SK-N-SH (cell line): Measurements from ENCODE around the gene PRPH. TPM values are rescaled to one million over a fixed set of nuclear protein-coding genes. Genes with fewer than 3 reads are reported as not detected.

Experiments used
- CTCF ChIA-PET: fragments of 300-600, 350-600 bp; formaldehyde crosslinking; extraction: SDS; loops from one replicate; lab custom pipeline; 2021; lab: Yijun Ruan, JAX
- POLR2A ChIA-PET: fragments of 350-600 bp; sonication (Branson Sonifier 250); formaldehyde crosslinking; extraction: SDS; loops from one replicate; lab custom pipeline; 2020; ENCODE audit warnings: antibody characterized with exemption, inconsistent platforms; lab: Yijun Ruan, JAX
- DNase-seq: peaks from one replicate; pipeline ENCODE4 v3.0.0; 2012
- H2AFZ ChIP-seq: fragments of 200-600 bp; sonication (generic); 2 replicates; pipeline ENCODE4 v1.8.1; 2016; ENCODE audit warnings: antibody characterized with exemption, mild to moderate bottlenecking, low read depth
- H3F3A ChIP-seq: fragments of 200-600 bp; sonication (generic); replicated peaks from 2 replicates; pipeline ENCODE3; 2016; ENCODE audit warnings: antibody characterized with exemption, mild to moderate bottlenecking; ENCODE audit not compliant: insufficient read depth
- H3K27ac ChIP-seq, 2 experiments: fragments of 200-500 bp in 1 of 2; fragments of 200-600 bp in 1 of 2; sonication (Bioruptor generic) in 1 of 2; sonication (generic), shearing (Covaris generic) in 1 of 2; 2 replicates each; pipeline versions ENCODE4 v1.5.1 to v1.6.1; 2014 to 2016; ENCODE audit warnings: low read depth in 2 of 2, inconsistent platforms in 1 of 2, low read length in 1 of 2, mild to moderate bottlenecking in 1 of 2, mixed read lengths in 1 of 2
- H3K27me3 ChIP-seq: fragments of 200-600 bp; sonication (generic), shearing (Covaris generic); 2 replicates; pipeline ENCODE4 v1.6.1; 2016; ENCODE audit warnings: mixed run types; ENCODE audit not compliant: insufficient read depth
- H3K36me3 ChIP-seq, 2 experiments: fragments of 200-500 bp in 1 of 2; fragments of 200-600 bp in 1 of 2; sonication (Bioruptor generic) in 1 of 2; sonication (generic) in 1 of 2; replicated peaks in 1 of 2; 2 replicates each; pipeline versions ENCODE3 to v1.5.1; 2014 to 2016; ENCODE audit warnings: low read length in 1 of 2, mild to moderate bottlenecking in 1 of 2; ENCODE audit not compliant: insufficient read depth in 2 of 2, control insufficient read depth in 1 of 2
- H3K4me1 ChIP-seq, 2 experiments: fragments of 200-500 bp in 1 of 2; fragments of 200-600 bp in 1 of 2; sonication (Bioruptor generic) in 1 of 2; sonication (generic), shearing (Covaris generic) in 1 of 2; 2 replicates each; pipeline versions ENCODE4 v1.5.1 to v1.6.1; 2014 to 2016; ENCODE audit warnings: low read depth in 1 of 2, low read length in 1 of 2, mixed run types in 1 of 2; ENCODE audit not compliant: insufficient read depth in 2 of 2, control insufficient read depth in 1 of 2
- H3K4me2 ChIP-seq: fragments of 200-600 bp; sonication (generic), shearing (Covaris generic); 2 replicates; pipeline ENCODE4 v1.6.1; 2017; ENCODE audit warnings: mixed run types
- H3K4me3 ChIP-seq, 2 experiments: fragments of 200-500 bp in 1 of 2; fragments of 200-600 bp in 1 of 2; sonication (Bioruptor generic) in 1 of 2; sonication (generic), shearing (Covaris generic) in 1 of 2; 2 replicates each; pipeline versions ENCODE4 v1.5.1 to v1.8.1; 2014 to 2016; ENCODE audit warnings: low read depth in 2 of 2, inconsistent platforms in 1 of 2, low read length in 1 of 2, mild to moderate bottlenecking in 1 of 2, mixed read lengths in 1 of 2, moderate library complexity in 1 of 2
- H3K79me2 ChIP-seq: fragments of 200-600 bp; sonication (generic); 2 replicates; pipeline ENCODE4 v1.8.1; 2017; ENCODE audit warnings: mild to moderate bottlenecking; ENCODE audit not compliant: insufficient read depth
- H3K9ac ChIP-seq: fragments of 200-600 bp; sonication (generic); 2 replicates; pipeline ENCODE4 v1.6.1; 2017; ENCODE audit warnings: mixed run types
- H3K9me2 ChIP-seq: fragments of 200-600 bp; sonication (generic); 2 replicates; pipeline ENCODE4 v1.6.1; 2017; ENCODE audit warnings: mixed run types
- H3K9me3 ChIP-seq: fragments of 200-600 bp; sonication (generic); 2 replicates; pipeline ENCODE4 v1.6.1; 2017; ENCODE audit warnings: mixed run types, mild to moderate bottlenecking, moderate library complexity
- H4K20me1 ChIP-seq: fragments of 200-600 bp; sonication (generic); 2 replicates; pipeline ENCODE4 v1.6.1; 2017; ENCODE audit warnings: mild to moderate bottlenecking, mixed run types; ENCODE audit not compliant: insufficient read depth
- CHD2 ChIP-seq: fragments of 150-350 bp; IDR thresholded peaks from 2 replicates; pipeline ENCODE4 v1.6.1; 2018; ENCODE audit warnings: low read length; ENCODE audit not compliant: partially characterized antibody
- ELF1 ChIP-seq: IDR thresholded peaks from 2 replicates; pipeline ENCODE4 v1.4.0; 2012
- EP300 ChIP-seq, 2 experiments: IDR thresholded peaks; 2 replicates each; pipeline versions ENCODE4 v1.4.0 to v1.6.1; 2012; ENCODE audit warnings: borderline replicate concordance in 1 of 2, low read depth in 1 of 2, low read length in 1 of 2
- EZH2phosphoT487 ChIP-seq: fragments of 200-600 bp; sonication (generic); IDR thresholded peaks from 2 replicates; pipeline ENCODE4 v1.6.1; 2017; ENCODE audit warnings: low read depth, mixed run types, mild to moderate bottlenecking, antibody characterized with exemption, moderate library complexity, borderline replicate concordance
- FOSL2 ChIP-seq: IDR thresholded peaks from 2 replicates; pipeline ENCODE4 v1.4.0; 2012; ENCODE audit warnings: low read depth, mild to moderate bottlenecking, moderate library complexity, borderline replicate concordance
- FOXJ3 ChIP-seq: sonication (generic); formaldehyde crosslinking; IDR thresholded peaks from 2 replicates; pipeline ENCODE4 v1.5.1; 2020; ENCODE audit warnings: mild to moderate bottlenecking, missing genetic modification reagents
- GABPA ChIP-seq: IDR thresholded peaks from 2 replicates; pipeline ENCODE4 v1.4.0; 2012; ENCODE audit warnings: low read depth, mild to moderate bottlenecking
- JUND ChIP-seq: IDR thresholded peaks from 2 replicates; pipeline ENCODE4 v1.4.0; 2012
- MEF2A ChIP-seq: IDR thresholded peaks from 2 replicates; pipeline ENCODE4 v1.4.0; 2012; ENCODE audit warnings: low read depth, borderline replicate concordance
- MXI1 ChIP-seq: IDR thresholded peaks from 2 replicates; pipeline ENCODE4 v1.6.1; 2012; ENCODE audit warnings: mild to moderate bottlenecking, low read depth, low read length, improper control_type of control experiment
- NFIC ChIP-seq: IDR thresholded peaks from 2 replicates; pipeline ENCODE4 v1.4.0; 2012; ENCODE audit warnings: borderline replicate concordance
- NRF1 ChIP-seq: IDR thresholded peaks from 2 replicates; pipeline ENCODE4 v1.6.1; 2012; ENCODE audit warnings: low read depth, mild to moderate bottlenecking, low read length
- POLR2AphosphoS5 ChIP-seq: IDR thresholded peaks from 2 replicates; pipeline ENCODE4 v1.6.1; 2012; ENCODE audit warnings: low read depth, low read length
- RAD21 ChIP-seq: IDR thresholded peaks from 2 replicates; pipeline ENCODE4 v1.6.1; 2012; ENCODE audit warnings: mild to moderate bottlenecking, low read length
- RCOR1 ChIP-seq: fragments of 150-350 bp; IDR thresholded peaks from 2 replicates; pipeline ENCODE4 v1.6.1; 2017; ENCODE audit warnings: antibody characterized with exemption, low read length
- SMC3 ChIP-seq: IDR thresholded peaks from 2 replicates; pipeline ENCODE4 v1.6.1; 2012; ENCODE audit warnings: low read depth, low read length, improper control_type of control experiment
- TAF1 ChIP-seq: IDR thresholded peaks from 2 replicates; pipeline ENCODE4 v1.6.1; 2012; ENCODE audit warnings: low read depth, mild to moderate bottlenecking, low read length, moderate library complexity, borderline replicate concordance
- USF2 ChIP-seq: fragments of 150-350 bp; IDR thresholded peaks from 2 replicates; pipeline ENCODE4 v1.6.1; 2017; ENCODE audit warnings: antibody characterized with exemption, low read length, low read depth, borderline replicate concordance
- YY1 ChIP-seq: IDR thresholded peaks from 2 replicates; pipeline ENCODE4 v1.4.0; 2012; ENCODE audit warnings: low read depth, mild to moderate bottlenecking
- WGBS: methylation state at CpG from one replicate; pipeline ENCODE4 v1.1.6; 2017; ENCODE audit warnings: low lambda C conversion rate; 5-methylcytosine and 5-hydroxymethylcytosine counted together
- polyA plus RNA-seq, 3 experiments: library from polyadenylated mRNA; depleted of rRNA; stranded (reverse); fragments of >200 nt; gene quantifications; 2 replicates each; pipeline ENCODE4 v1.2.3, GENCODE V29; 2012
- TF ChIP-seq, protein P1 (sequence below): IDR thresholded peaks from 2 replicates; pipeline ENCODE4 v1.4.0; 2012; ENCODE audit warnings: low read depth
- TF ChIP-seq, protein P2 (sequence below): IDR thresholded peaks from 2 replicates; pipeline ENCODE4 v1.4.0; 2012; ENCODE audit warnings: low read depth, borderline replicate concordance
- TF ChIP-seq, protein P3 (sequence below): fragments of 150-350 bp; IDR thresholded peaks from 2 replicates; pipeline ENCODE4 v1.6.1; 2016; ENCODE audit warnings: mild to moderate bottlenecking, low read depth, low read length

PRPH gene
- polyA plus RNA-seq, 1 of the 3 experiments (the other 2 are of a cell fraction): 1.9 TPM

GRCh38 chr12:49322367-49322707 is 27.4 kb downstream of the PRPH start:
- H4K20me1 ChIP-seq: no peaks in the 10 kb centered on the region
- no peak for DNase-seq
- WGBS: 18% methylated on average over 12 of the region's 12 CpGs
- H3K9ac ChIP-seq: peak overlapping the region; percentile 80
- H3F3A ChIP-seq: peaks cover 5% of the 10 kb centered on the region
- H3K36me3 ChIP-seq: peaks cover 0 to 6% of the 10 kb centered on the region in 2 experiments
- no peaks in the 10 kb centered on the region for H3K27me3 ChIP-seq
- no peaks in the 10 kb centered on the region for H3K9me3 ChIP-seq
- POLR2A ChIA-PET: interaction anchor here (0.6 to 2.2 kb wide), 9 partner anchors 9 to 464 kb away, joined by 3 to 34 read pairs (median 6); partner anchors contain the start of genes C1QL4, PRPH, TUBA1A and TUBA1B
- H3K4me1 ChIP-seq: peaks cover 0 to 14% of the 10 kb centered on the region in 2 experiments; a peak in 1 of 4 replicates
- H2AFZ ChIP-seq: peak overlapping the region; percentile 80
- CTCF ChIA-PET: interaction anchor here (1.0 to 5.4 kb wide), 6 partner anchors 10 to 45 kb away, joined by 4 to 48 read pairs (median 18); partner anchors contain the start of genes C1QL4 and SPATS2
- no peaks in the 10 kb centered on the region for H3K9me2 ChIP-seq
- peak overlapping the region; percentile 67 to 72 for H3K4me3 ChIP-seq
- TF ChIP-seq NRF1: no peak
- no peak for TF ChIP-seq ELF1
- no peak for TF ChIP-seq YY1
- TF ChIP-seq RCOR1: no peak
- TF ChIP-seq GABPA: no peak
- TF ChIP-seq EP300 (IDR thresholded peaks at IDR 0.05; ENCODE audit: borderline replicate concordance in 1 of 2, low read depth in 1 of 2, low read length in 1 of 2): no peak
- TF ChIP-seq, protein P1, sequence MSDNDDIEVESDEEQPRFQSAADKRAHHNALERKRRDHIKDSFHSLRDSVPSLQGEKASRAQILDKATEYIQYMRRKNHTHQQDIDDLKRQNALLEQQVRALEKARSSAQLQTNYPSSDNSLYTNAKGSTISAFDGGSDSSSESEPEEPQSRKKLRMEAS: no peak
- H3K27ac ChIP-seq: peak overlapping the region; percentile 58 to 65
- H3K4me2 ChIP-seq: peak overlapping the region; percentile 80
- peaks cover 19% of the 10 kb centered on the region for H3K79me2 ChIP-seq

DNA sequence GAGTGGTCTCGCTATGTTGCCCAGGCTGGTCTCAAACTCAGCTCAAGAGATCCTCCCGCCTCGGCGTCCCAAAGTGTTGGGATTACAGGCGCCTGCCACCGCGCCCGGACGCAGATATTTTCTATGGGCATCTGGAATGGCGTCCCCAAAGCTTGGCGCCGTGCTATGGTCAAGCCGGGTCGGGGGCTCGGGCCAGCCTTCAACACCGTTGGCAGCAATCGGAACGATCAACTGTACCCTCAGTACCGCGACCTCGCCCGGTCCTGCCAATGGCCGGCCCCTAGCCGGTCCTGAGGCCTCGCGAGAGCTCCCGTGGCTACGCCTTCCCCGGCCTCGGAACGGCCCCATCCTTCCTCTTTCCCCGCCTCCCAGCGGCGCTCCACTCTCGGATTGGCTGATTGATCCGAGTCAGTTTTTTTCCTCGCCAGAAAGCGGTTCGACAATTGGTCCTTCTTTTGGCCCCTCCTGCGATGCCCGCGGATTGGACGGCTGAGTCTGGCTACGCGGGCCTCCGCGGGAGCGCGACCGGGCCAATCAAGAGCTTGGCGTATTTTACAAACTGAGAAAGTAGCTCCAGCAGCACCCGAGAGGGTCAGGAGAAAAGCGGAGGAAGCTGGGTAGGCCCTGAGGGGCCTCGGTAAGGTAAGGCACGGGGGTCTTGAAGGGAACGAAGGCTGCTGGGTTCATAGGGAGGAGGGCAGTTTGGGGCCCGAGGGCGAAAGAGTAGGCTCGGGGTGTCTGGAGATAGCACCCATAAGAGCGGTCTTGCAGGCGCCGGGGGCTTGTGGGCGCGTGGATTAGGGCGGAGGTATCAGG is 28.0 kb downstream of the PRPH start, which contains the start of gene TROAP:
TSS of gene TROAP (plus strand) at position 548 of the 816 bp plus-strand sequence. CDS start 354 bp downstream, outside the sequence.
- H3K36me3 ChIP-seq: peaks cover 2 to 6% of the 10 kb centered on the region in 2 experiments
- peak within 1 kb of the TSS; percentile 80 for H3K9ac ChIP-seq
- CTCF ChIA-PET: interaction anchor here (1.0 to 5.4 kb wide), 7 partner anchors 9 to 44 kb away, joined by 3 to 48 read pairs (median 17); partner anchors contain the start of genes C1QL4 and SPATS2
- TF ChIP-seq, protein P1: peak; percentile 62; the same call in 1 of the 2 replicates
- TF ChIP-seq MXI1 (peak; percentile 92), CHD2 (peak; percentile 98), FOSL2 (no peak), EZH2phosphoT487 (no peak), MEF2A (no peak), POLR2AphosphoS5 (peak; percentile 95), TAF1 (peak; percentile 65), SMC3 (no peak), USF2 (no peak), GABPA (no peak), ELF1 (peak; percentile 57; the same call in 1 of the 2 replicates), JUND (no peak), NFIC (no peak), RAD21 (no peak), EP300 (IDR thresholded peaks at IDR 0.05; ENCODE audit: borderline replicate concordance in 1 of 2, low read depth in 1 of 2, low read length in 1 of 2) (no peak), FOXJ3 (no peak)
- TF ChIP-seq, protein P2, sequence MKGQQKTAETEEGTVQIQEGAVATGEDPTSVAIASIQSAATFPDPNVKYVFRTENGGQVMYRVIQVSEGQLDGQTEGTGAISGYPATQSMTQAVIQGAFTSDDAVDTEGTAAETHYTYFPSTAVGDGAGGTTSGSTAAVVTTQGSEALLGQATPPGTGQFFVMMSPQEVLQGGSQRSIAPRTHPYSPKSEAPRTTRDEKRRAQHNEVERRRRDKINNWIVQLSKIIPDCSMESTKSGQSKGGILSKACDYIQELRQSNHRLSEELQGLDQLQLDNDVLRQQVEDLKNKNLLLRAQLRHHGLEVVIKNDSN: no peak
- TF ChIP-seq, protein P3, sequence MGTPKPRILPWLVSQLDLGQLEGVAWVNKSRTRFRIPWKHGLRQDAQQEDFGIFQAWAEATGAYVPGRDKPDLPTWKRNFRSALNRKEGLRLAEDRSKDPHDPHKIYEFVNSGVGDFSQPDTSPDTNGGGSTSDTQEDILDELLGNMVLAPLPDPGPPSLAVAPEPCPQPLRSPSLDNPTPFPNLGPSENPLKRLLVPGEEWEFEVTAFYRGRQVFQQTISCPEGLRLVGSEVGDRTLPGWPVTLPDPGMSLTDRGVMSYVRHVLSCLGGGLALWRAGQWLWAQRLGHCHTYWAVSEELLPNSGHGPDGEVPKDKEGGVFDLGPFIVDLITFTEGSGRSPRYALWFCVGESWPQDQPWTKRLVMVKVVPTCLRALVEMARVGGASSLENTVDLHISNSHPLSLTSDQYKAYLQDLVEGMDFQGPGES: no peak

More for the DNA sequence above, 28.0 kb downstream of the PRPH start, which contains the start of gene TROAP:
- Histone ChIP-seq H3K27me3 (no peaks in the 10 kb centered on the region), H3K4me3 (peak within 1 kb of the TSS; percentile 67 to 88), H3K27ac (peak within 1 kb of the TSS; percentile 58 to 65), H3K4me2 (peak within 1 kb of the TSS; percentile 95), H4K20me1 (no peaks in the 10 kb centered on the region), H3F3A (peaks cover 5% of the 10 kb centered on the region), H2AFZ (peak within 1 kb of the TSS; percentile 81), H3K4me1 (peaks cover 0 to 14% of the 10 kb centered on the region in 2 experiments; a peak in 1 of 4 replicates), H3K79me2 (peaks cover 19% of the 10 kb centered on the region), H3K9me3 (no peaks in the 10 kb centered on the region), H3K9me2 (no peaks in the 10 kb centered on the region)
- 1% methylated on average over 52 of the region's 65 CpGs for WGBS
- DNase-seq: peak; percentile 97
- POLR2A ChIA-PET: interaction anchor here (0.5 to 2.2 kb wide), 14 partner anchors 9 to 463 kb away, joined by 3 to 34 read pairs (median 6); partner anchors contain the start of genes C1QL4, LMBR1L, PRPH and SPATS2
